AG04450 (cell line): ENCODE data around the gene LTBR. TPM values are rescaled to one million over a fixed set of nuclear protein-coding genes. Genes with fewer than 3 reads are reported as not detected.

Source experiments
- CTCF ChIA-PET: fragments of 300-600, 350-600 bp; formaldehyde crosslinking; extraction: SDS; loops from one replicate; lab custom pipeline; 2022; ENCODE audit warnings: antibody characterized with exemption, inconsistent platforms; lab: Charles Lee
- POLR2A ChIA-PET: fragments of 350-600 bp; formaldehyde crosslinking; extraction: SDS; loops from one replicate; lab custom pipeline; 2021; ENCODE audit warnings: antibody characterized with exemption, inconsistent platforms; lab: Yijun Ruan, JAX
- DNase-seq: peaks from one replicate; pipeline ENCODE4 v3.0.0-alpha.2; 2011; ENCODE audit warnings: low read depth, low spot score
- H3K27ac ChIP-seq: one replicate; pipeline ENCODE4 v1.5.1; 2012; ENCODE audit warnings: low read depth, low read length, control low read depth
- H3K27me3 ChIP-seq: one replicate; pipeline ENCODE4 v1.6.0; 2012; ENCODE audit warnings: low read length; ENCODE audit not compliant: control insufficient read depth, insufficient read depth
- H3K4me3 ChIP-seq: 2 replicates; pipeline ENCODE4 v1.5.1; 2011; ENCODE audit warnings: mild to moderate bottlenecking, low read depth, low read length, control low read depth
- H3K9me3 ChIP-seq: 2 replicates; pipeline ENCODE4 v1.5.1; 2012; ENCODE audit warnings: low read length; ENCODE audit not compliant: control insufficient read depth, insufficient read depth
- CTCF ChIP-seq: IDR thresholded peaks from 2 replicates; pipeline ENCODE4 v1.5.1; 2011; ENCODE audit warnings: low read depth, low read length, control low read depth, inconsistent platforms
- polyA plus RNA-seq: library from polyadenylated mRNA; depleted of rRNA; stranded (reverse); fragments of >200 nt; gene quantifications from 2 replicates; pipeline ENCODE4 v1.2.3, GENCODE V29; 2011

LTBR gene
- polyA plus RNA-seq, 1 experiment = 32.1 TPM

- ChIA-PET CTCF (interaction anchor here (1.0 to 1.1 kb wide), 3 partner anchors 119 to 351 kb away, joined by 3 to 5 read pairs (median 5); no protein-coding TSS in a partner anchor), POLR2A (interaction anchor here (0.7 to 1.8 kb wide), 6 partner anchors 34 to 200 kb away, joined by 3 to 14 read pairs (median 4); partner anchors contain the start of gene LTBR)
- TF ChIP-seq CTCF = no peak
Measured at GRCh38 chr12:6338955-6339354, 45.0 kb upstream of the LTBR start.

DNA sequence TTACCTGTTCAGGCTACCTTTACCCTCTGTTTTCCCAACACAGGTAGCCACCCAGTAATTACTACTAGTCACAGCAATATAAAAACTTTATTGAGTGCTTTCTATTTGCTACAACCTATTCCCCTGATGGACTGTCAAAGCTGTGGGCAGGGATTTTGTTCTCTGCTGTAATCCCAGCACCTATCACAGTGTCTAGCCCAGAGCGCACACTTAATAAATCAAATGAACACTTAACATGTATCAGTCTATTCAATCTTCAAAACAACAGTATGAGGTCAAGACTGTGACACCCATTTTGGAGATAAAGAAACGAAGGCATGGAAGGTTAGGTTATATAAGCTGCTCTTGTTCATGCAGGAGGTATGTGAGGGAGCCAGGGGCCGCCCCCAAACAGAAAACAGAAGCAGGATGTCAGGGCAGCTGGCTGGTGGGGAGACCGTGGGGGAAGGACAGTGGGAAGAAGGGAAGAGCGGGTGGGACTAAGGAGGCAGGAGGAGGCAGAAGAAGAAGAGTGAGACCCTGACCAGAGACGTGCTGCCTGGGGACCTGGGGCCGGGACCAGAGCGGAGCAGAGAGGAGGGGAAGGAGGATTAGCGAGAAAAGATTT is 43.8 kb upstream of the LTBR start:
- TF ChIP-seq CTCF = no peak
- POLR2A ChIA-PET = interaction anchor here (0.7 to 1.8 kb wide), 7 partner anchors 17 to 740 kb away, joined by 3 to 14 read pairs (median 4); partner anchors contain the start of genes LTBR and VAMP1
- Histone ChIP-seq H3K27me3 (no peaks in the 10 kb centered on the region), H3K27ac (peak overlapping the region; percentile 91), H3K9me3 (peaks cover 5% of the 10 kb centered on the region; the same call in 1 of the 2 replicates), H3K4me3 (peak overlapping the region; percentile 100)
- CTCF ChIA-PET = interaction anchor here (1.0 to 1.1 kb wide), 3 partner anchors 34 to 352 kb away, joined by 3 to 5 read pairs (median 3); no protein-coding TSS in a partner anchor
- peak; percentile 60 for DNase-seq

More at GRCh38 chr12:6338955-6339354, 45.0 kb upstream of the LTBR start:
- Histone ChIP-seq H3K27ac (peak overlapping the region; percentile 12), H3K9me3 (peaks cover 5% of the 10 kb centered on the region; the same call in 1 of the 2 replicates), H3K4me3 (peak overlapping the region; percentile 100), H3K27me3 (no peaks in the 10 kb centered on the region)
- no peak for DNase-seq

DNA sequence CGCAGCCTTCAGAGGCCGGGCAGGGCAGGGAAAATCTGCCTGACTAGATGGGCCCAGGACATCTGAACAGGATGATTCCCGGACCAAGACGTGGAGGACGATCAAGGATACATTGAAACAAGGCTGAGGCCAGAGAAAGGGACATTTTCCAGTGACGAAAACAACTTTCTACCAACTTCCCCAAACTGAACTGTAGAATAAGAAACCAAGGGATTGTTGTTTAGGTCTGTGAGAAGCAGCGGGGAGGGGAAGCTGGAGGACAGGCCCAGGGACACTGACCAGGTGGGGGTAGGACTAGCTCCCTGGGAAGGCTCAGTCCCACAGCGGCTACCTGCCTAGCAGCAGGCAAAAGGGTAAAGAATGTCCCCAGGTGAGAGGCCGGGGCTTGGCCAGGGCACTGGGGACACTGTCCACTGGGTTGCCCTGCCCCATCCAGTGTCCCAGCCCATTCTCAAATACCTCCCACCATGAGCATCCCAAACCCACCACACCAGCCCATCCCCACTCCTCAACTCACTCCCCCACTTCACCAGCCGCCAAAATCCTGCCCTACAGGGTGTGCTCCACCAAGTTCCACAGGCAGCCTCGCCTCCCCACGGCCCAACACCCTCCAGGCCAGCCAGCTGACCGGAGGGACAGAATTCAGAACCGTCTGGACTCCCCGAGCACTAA is 43.1 kb upstream of the LTBR start:
- ChIA-PET CTCF (no interaction called here), POLR2A (interaction anchor here (0.7 to 1.8 kb wide), 7 partner anchors 17 to 739 kb away, joined by 3 to 14 read pairs (median 4); partner anchors contain the start of genes GAPDH, LTBR and VAMP1)
- no peak for DNase-seq
- Histone ChIP-seq H3K27me3 (no peaks in the 10 kb centered on the region), H3K9me3 (peaks cover 5% of the 10 kb centered on the region; the same call in 1 of the 2 replicates), H3K4me3 (peak overlapping the region; percentile 100), H3K27ac (peak overlapping the region; percentile 91)
- no peak for TF ChIP-seq CTCF

DNA sequence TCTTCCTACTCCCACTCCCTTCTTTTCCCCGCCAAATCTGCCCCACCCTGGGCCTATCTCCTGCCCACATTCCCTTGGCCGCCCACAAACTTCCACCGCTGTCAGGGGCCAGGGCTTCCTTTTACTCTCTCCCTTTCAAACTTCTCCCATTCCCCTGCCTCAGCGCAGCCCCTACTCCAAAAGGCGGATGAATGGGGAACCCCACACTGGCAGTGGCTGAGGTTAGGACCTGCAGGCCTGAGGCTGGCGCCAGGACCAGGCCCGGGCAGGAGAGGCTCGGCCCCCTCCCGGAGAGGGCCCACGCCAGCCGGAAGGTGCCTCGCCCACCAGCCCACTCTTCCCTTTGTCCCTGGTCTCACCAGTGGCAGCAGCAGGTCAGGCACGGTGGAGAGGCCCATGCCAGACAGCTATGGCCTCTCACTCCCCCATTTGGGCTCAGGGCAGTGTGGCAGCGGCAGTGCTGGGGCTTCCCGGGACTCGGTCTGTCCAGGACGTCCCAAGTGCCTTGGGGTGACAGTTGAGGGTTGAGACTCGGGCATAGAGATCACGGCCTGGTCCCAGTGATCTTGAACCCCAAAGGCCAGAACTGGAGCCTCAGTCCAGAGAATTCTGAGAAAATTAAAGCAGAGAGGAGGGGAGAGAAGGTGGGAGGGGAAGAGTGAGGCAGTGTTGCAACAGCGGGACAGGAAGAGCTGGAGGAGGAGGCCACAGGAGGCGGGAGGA is 42.4 kb upstream of the LTBR start, which contains the start of gene TNFRSF1A:
Gene TNFRSF1A (minus strand): TSS at position 660 of the 723 bp plus-strand sequence. CDS start 262 bp downstream, at position 398.
- Histone ChIP-seq H3K27ac (peak within 1 kb of the TSS; percentile 91), H3K27me3 (no peaks in the 10 kb centered on the region), H3K4me3 (peak within 1 kb of the TSS; percentile 100), H3K9me3 (peaks cover 5% of the 10 kb centered on the region; the same call in 1 of the 2 replicates)
- peak; percentile 59 for DNase-seq
- ChIA-PET CTCF (interaction anchor here (0.7 kb wide), 1 partner anchor 22 kb away, joined by 3 read pairs; no protein-coding TSS in a partner anchor), POLR2A (interaction anchor here (0.7 to 1.6 kb wide), 7 partner anchors 9 to 193 kb away, joined by 3 to 8 read pairs (median 7); partner anchors contain the start of genes GAPDH and LTBR)
- no peak for TF ChIP-seq CTCF
